ENCODE results near the gene NAV2. TPM values are rescaled to one million over a fixed set of nuclear protein-coding genes. Genes with fewer than 3 reads are reported as not detected.

The NAV2 gene
- total and polyA plus RNA-seq, 2 experiments from 2014 or later: 26.0 to 45.0 TPM

GRCh38 chr11:19957294-19957943 lies 244.8 kb downstream of the NAV2 start:
- H4K20me1 ChIP-seq (replicated peaks; ENCODE audit: insufficient read depth): peaks cover 1% of the 10 kb centered on the region
- no peak overlapping the region for H3K27ac ChIP-seq (ENCODE audit: low read depth)
- H3K4me2 ChIP-seq: no peak overlapping the region
- H2AFZ ChIP-seq: no peak overlapping the region
- no peaks in the 10 kb centered on the region for H3K27me3 ChIP-seq (ENCODE audit: insufficient read depth)
- no peaks in the 10 kb centered on the region for H3K9me3 Mint-ChIP-seq
- peaks cover 6% of the 10 kb centered on the region for H3K27me3 Mint-ChIP-seq (ENCODE audit: insufficient read depth, low read depth, poor library complexity)
- H3K79me2 ChIP-seq (replicated peaks; ENCODE audit: insufficient read depth): peaks cover 13% of the 10 kb centered on the region; the same call in 1 of the 2 replicates
- H3K36me3 Mint-ChIP-seq (ENCODE audit: low read depth): peaks cover 23% of the 10 kb centered on the region
- peaks cover 27% of the 10 kb centered on the region for H3K4me1 ChIP-seq (ENCODE audit: insufficient read depth)
- no peak overlapping the region; the same call in 1 of the 2 replicates for H3K27ac Mint-ChIP-seq
- H3K9me2 ChIP-seq (ENCODE audit: insufficient read depth): 0 out of 2 replicates have a peak, but pooled peaks cover 3% of the 10 kb centered on the region
- no peak for ATAC-seq
- TF ChIP-seq, protein P1, sequence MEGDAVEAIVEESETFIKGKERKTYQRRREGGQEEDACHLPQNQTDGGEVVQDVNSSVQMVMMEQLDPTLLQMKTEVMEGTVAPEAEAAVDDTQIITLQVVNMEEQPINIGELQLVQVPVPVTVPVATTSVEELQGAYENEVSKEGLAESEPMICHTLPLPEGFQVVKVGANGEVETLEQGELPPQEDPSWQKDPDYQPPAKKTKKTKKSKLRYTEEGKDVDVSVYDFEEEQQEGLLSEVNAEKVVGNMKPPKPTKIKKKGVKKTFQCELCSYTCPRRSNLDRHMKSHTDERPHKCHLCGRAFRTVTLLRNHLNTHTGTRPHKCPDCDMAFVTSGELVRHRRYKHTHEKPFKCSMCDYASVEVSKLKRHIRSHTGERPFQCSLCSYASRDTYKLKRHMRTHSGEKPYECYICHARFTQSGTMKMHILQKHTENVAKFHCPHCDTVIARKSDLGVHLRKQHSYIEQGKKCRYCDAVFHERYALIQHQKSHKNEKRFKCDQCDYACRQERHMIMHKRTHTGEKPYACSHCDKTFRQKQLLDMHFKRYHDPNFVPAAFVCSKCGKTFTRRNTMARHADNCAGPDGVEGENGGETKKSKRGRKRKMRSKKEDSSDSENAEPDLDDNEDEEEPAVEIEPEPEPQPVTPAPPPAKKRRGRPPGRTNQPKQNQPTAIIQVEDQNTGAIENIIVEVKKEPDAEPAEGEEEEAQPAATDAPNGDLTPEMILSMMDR (conservative IDR thresholded peaks at IDR 0.05; ENCODE audit: low read depth in 2 of 2): no peak
- TF ChIP-seq POLR2AphosphoS5 (IDR thresholded peaks at IDR 0.05; ENCODE audit: low read depth): no peak
- no peak for TF ChIP-seq ZNF114 (CRISPR knock-in tag; IDR thresholded peaks at IDR 0.05)
- TF ChIP-seq, protein P2, sequence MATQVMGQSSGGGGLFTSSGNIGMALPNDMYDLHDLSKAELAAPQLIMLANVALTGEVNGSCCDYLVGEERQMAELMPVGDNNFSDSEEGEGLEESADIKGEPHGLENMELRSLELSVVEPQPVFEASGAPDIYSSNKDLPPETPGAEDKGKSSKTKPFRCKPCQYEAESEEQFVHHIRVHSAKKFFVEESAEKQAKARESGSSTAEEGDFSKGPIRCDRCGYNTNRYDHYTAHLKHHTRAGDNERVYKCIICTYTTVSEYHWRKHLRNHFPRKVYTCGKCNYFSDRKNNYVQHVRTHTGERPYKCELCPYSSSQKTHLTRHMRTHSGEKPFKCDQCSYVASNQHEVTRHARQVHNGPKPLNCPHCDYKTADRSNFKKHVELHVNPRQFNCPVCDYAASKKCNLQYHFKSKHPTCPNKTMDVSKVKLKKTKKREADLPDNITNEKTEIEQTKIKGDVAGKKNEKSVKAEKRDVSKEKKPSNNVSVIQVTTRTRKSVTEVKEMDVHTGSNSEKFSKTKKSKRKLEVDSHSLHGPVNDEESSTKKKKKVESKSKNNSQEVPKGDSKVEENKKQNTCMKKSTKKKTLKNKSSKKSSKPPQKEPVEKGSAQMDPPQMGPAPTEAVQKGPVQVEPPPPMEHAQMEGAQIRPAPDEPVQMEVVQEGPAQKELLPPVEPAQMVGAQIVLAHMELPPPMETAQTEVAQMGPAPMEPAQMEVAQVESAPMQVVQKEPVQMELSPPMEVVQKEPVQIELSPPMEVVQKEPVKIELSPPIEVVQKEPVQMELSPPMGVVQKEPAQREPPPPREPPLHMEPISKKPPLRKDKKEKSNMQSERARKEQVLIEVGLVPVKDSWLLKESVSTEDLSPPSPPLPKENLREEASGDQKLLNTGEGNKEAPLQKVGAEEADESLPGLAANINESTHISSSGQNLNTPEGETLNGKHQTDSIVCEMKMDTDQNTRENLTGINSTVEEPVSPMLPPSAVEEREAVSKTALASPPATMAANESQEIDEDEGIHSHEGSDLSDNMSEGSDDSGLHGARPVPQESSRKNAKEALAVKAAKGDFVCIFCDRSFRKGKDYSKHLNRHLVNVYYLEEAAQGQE (IDR thresholded peaks at IDR 0.05; ENCODE audit: unreplicated experiment): no peak
- TF ChIP-seq ETS1 (IDR thresholded peaks at IDR 0.05): no peak
- TF ChIP-seq EZH2phosphoT487 (IDR thresholded peaks at IDR 0.05; ENCODE audit: unreplicated experiment): no peak
- TF ChIP-seq JUNB (IDR thresholded peaks at IDR 0.05; ENCODE audit: unreplicated experiment): no peak
- no peak for TF ChIP-seq ZNF462 (CRISPR knock-in tag; IDR thresholded peaks at IDR 0.05)
- TF ChIP-seq EZH2 (IDR thresholded peaks at IDR 0.05; ENCODE audit: low read depth, unreplicated experiment): no peak
- TF ChIP-seq CREB1 (CRISPR knock-in tag; IDR thresholded peaks at IDR 0.05; ENCODE audit: low read depth): no peak
- TF ChIP-seq ZNF331 (CRISPR knock-in tag; IDR thresholded peaks at IDR 0.05; ENCODE audit: low read depth): no peak
- TF ChIP-seq STAT1 (IDR thresholded peaks at IDR 0.05; ENCODE audit: unreplicated experiment): no peak
- H3K4me3 Mint-ChIP-seq: no peak overlapping the region
- peaks cover 45% of the 10 kb centered on the region for H3K4me1 Mint-ChIP-seq
- H3F3A ChIP-seq (replicated peaks; ENCODE audit: low read depth): no peaks in the 10 kb centered on the region
- no peaks in the 10 kb centered on the region for H3K36me3 ChIP-seq (ENCODE audit: insufficient read depth)
- DNase-seq (ENCODE audit: low spot score): no peak
- no peak overlapping the region for H3K4me3 ChIP-seq

All from GM23338 (cell line).